Colon (tissue), 2 donors: ENCODE results near the gene OTOA.
"Not testable (repeated sequence)": the region's sequence is repeated elsewhere in the genome, so short reads cannot be mapped to it uniquely, and the experiment has no call there.

Experiments used
- FAIRE-seq: peaks from 2 replicates; lab custom pipeline; 2012; peaks lifted over from hg19 to GRCh38; lab: Jason Lieb, UNC
- donor health status: control.
- donor health status: control.

The OTOA gene

GRCh38 chr16:21641916-21642315 is 21.9 kb upstream of the OTOA start:
- no peak for FAIRE-seq

- no peak for FAIRE-seq
Measured at GRCh38 chr16:21642861-21643260, 20.9 kb upstream of the OTOA start.

GRCh38 chr16:21643785-21644184 is 20.0 kb upstream of the OTOA start:
- FAIRE-seq = no peak

- FAIRE-seq = no peak
Measured at GRCh38 chr16:21644674-21645073, 19.1 kb upstream of the OTOA start.

- no peak for FAIRE-seq
Measured at GRCh38 chr16:21645261-21645721, 18.5 kb upstream of the OTOA start.

- no peak for FAIRE-seq
Measured at GRCh38 chr16:21646091-21646490, 17.7 kb upstream of the OTOA start.

GRCh38 chr16:21646721-21647561 is 16.8 kb upstream of the OTOA start:
- FAIRE-seq = no peak

- no peak for FAIRE-seq
Measured at GRCh38 chr16:21647562-21648164, 16.1 kb upstream of the OTOA start.

GRCh38 chr16:21649826-21650406 is 13.9 kb upstream of the OTOA start:
- not testable (repeated sequence) for FAIRE-seq

- FAIRE-seq = no peak
Measured at GRCh38 chr16:21650521-21650920, 13.2 kb upstream of the OTOA start.

- no peak for FAIRE-seq
Measured at GRCh38 chr16:21651515-21651914, 12.3 kb upstream of the OTOA start.

- FAIRE-seq = no peak
Measured at GRCh38 chr16:21652453-21652852, 11.3 kb upstream of the OTOA start, which contains the start of gene IGSF6. TSS of gene IGSF6 (minus strand) at chr16:21652608. CDS start at chr16:21652598, 10 bp downstream.

GRCh38 chr16:21653571-21653970 is 10.2 kb upstream of the OTOA start:
- no peak for FAIRE-seq

GRCh38 chr16:21654466-21654865 is 9.3 kb upstream of the OTOA start:
- FAIRE-seq = no peak

- no peak for FAIRE-seq
Measured at GRCh38 chr16:21654881-21655280, 8.9 kb upstream of the OTOA start.

GRCh38 chr16:21656795-21657768 is 6.7 kb upstream of the OTOA start:
- no peak for FAIRE-seq

GRCh38 chr16:21659124-21659523 is 4.6 kb upstream of the OTOA start:
- no peak for FAIRE-seq

GRCh38 chr16:21664801-21665492 is 1.2 kb downstream of the OTOA start:
- no peak for FAIRE-seq

- FAIRE-seq = no peak
Measured at GRCh38 chr16:21666772-21667171, 3.0 kb downstream of the OTOA start.

GRCh38 chr16:21667575-21667974 is 3.8 kb downstream of the OTOA start:
- no peak for FAIRE-seq

GRCh38 chr16:21673469-21673868 is 9.7 kb downstream of the OTOA start:
- no peak for FAIRE-seq
